HG02884 (cell line): ENCODE results near the gene GCN1.
"Not testable (repeated sequence)": the region's sequence is repeated elsewhere in the genome, so short reads cannot be mapped to it uniquely, and the experiment has no call there.

Experiments
- ATAC-seq: cut with Tn5 transposase; IDR thresholded peaks from one replicate; pipeline ENCODE4 v1.9.1; 2021; ENCODE audit warnings: mild to moderate bottlenecking, moderate library complexity; ENCODE audit not compliant: unreplicated experiment

GCN1 gene

DNA sequence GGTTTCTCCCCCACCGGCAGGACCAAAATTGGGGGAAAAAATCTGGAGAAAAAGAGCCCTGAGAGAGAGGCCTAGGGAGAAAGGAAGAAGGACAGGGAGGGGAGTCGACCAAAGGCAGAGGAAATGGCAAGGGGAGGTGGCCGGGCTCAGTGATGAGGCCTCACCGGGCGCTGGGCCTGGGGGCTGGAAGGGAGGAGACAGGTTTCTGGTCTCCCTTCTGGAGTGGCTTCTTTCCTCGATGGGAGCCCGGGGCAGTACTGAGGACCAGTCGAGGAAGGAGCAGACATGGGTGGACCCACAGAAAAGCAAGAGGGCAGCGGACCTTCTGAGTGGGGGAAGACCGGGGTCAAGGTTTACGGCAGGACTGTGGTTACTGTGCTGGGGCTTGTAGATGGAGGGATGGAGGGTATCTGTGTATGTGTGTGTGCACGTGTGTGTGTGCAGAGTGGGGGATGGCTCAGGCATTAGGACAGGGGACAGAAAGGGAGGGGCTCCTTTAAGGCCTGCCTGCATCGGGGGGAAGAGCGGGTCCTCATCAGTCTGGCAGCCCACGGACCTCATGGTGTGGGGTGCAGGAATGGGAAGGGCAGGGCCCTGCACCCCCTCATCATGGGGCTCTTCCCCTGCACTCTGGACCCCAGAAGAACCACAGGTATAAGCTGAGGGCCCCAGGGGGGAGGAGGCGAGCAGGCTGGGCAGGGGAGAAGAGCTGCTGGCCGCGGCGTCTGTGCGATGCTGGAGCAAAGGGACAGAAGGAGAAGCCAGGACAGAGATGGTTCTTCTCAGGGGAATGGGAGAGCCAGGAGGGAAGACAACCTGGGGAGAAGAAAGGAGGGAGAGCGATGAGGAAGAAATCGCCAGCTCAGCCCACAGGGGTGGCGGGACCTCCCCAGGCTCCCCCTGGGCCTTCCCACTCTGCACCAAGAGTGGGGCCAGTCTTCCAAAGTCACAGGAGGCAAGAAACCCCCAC, 21.5 kb upstream of the GCN1 start:
- ATAC-seq, result no peak

- ATAC-seq, result no peak
These were observed 20.8 kb upstream of the GCN1 start for GRCh38 chr12:120215357-120215735.

DNA sequence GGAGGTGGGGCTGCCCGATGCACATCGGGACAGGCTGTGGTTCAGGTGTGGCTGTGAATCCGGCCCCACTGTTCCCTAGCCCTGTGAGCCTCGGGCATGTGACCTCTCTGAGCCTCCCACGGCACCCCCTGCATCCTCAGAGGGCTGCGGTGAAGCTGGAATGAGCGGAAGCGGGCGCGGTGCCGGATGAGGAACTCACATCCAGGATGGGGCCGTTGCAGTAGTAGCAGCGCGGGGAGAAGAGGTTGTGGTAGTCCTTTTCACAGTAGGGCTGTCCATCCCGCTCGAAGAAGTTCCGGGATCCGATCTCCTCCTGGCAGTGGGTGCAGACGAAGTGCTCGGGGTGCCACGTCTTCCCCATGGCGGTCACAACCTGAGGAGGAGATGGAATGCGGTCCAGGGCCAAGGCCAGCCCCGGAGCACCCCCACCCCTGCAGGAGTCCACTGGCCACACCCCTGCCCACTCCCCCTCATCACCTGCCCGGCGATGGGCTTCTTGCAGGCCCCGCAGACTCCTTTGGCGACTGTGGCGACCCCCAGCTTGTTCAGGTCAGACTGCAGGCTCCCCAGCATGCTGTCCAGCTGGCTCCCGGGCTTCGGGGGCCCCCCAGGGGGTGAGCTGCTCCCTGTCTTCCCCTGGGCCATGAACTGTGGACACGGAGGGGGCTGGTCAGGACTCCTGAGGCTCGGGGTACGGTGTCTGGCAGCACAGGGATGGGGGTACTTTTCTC, 20.3 kb upstream of the GCN1 start:
- ATAC-seq, result no peak

- ATAC-seq, result no peak
These were observed 19.2 kb upstream of the GCN1 start for GRCh38 chr12:120213758-120214157.

DNA sequence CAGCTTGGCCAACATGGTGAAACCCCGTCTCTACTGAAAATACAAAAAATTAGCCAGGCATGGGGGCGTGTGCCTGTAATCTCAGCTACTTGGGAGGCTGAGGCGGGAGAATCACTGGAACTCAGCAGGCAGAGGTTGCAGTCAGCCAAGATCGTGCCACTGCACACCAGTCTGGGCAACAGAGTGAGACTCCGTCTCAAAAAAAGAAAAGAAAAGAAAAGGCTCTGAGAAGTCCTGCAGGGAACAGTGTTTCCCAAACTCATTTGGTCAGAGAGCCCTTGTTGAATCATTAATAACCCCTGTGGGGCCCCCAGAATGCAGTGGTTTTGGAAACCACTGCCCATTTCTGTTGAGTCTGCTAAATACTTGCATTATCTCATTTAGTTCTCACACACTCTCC, 18.7 kb upstream of the GCN1 start:
- ATAC-seq, result not testable (repeated sequence)

DNA sequence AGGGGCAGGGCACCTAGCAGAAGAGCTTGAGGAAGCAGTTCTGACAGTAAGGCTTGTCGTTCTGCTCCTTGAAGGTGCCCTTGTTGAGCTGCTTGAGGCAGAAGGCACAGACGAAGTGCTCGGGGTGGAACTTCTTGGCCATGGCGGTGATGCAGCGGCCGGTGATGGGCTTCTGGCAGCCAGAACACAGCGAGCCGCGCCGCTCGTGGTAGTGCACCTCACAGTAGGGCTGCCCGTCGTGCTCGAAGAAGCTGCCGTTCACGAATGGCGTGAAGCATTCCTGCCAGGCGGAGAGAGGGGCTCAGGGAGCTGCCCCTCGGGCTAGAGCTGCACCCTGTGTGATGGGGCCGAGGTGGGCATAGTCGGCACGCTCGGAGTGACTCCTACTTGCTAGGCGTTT, 17.8 kb upstream of the GCN1 start:
- ATAC-seq, result no peak

- ATAC-seq, result no peak
These were observed 17.4 kb upstream of the GCN1 start for GRCh38 chr12:120211904-120212283.

GRCh38 chr12:120211243-120211903, 16.9 kb upstream of the GCN1 start:
- no peak for ATAC-seq

- ATAC-seq, result no peak
These were observed 15.3 kb upstream of the GCN1 start for GRCh38 chr12:120209851-120210250.

- no peak for ATAC-seq
These were observed 12.7 kb upstream of the GCN1 start for GRCh38 chr12:120207227-120207626.

GRCh38 chr12:120206781-120207180, 12.3 kb upstream of the GCN1 start:
- ATAC-seq, result not testable (repeated sequence)

GRCh38 chr12:120206228-120206627, 11.7 kb upstream of the GCN1 start:
- no peak for ATAC-seq

DNA sequence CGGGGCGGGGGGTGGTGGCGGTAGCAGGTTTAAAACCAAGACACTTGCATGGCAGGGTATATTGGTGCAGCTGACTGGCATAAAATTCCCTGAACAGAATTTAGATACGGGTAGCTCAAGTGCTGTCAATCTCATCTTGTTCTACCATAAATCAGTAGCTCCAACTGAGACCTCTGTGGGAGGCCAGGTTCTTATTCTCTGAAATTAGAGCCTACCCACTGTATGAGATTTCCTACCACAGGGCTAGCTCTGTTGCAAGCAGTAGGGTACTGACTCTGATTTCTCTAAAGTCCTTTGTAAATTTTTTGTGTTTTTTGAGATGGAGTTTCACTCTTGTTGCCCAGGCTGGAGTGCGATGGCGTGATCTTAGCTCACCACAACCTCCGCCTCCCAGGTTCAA, 9.7 kb upstream of the GCN1 start:
- ATAC-seq, result no peak

DNA sequence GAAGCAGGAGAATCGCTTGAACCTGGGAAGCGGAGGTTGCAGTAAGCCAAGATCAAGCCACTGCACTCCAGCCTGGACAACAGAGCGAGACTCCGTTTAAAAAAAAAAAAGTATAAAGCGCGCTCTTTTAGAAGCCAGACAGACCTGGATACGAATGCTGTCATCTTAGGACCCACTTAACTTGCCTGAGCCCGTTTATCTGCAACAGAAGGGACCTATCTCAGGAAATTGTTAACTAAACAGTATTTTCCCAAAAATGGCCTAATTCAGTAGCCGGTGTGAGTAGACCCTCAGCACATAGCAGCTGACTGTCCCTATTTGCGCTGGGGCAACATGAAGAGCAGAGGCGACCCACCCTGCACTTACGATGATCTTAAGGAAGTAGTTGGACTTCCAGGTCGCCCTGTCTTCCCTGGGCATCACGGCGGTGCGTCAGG, 5.9 kb upstream of the GCN1 start:
- no peak for ATAC-seq

DNA sequence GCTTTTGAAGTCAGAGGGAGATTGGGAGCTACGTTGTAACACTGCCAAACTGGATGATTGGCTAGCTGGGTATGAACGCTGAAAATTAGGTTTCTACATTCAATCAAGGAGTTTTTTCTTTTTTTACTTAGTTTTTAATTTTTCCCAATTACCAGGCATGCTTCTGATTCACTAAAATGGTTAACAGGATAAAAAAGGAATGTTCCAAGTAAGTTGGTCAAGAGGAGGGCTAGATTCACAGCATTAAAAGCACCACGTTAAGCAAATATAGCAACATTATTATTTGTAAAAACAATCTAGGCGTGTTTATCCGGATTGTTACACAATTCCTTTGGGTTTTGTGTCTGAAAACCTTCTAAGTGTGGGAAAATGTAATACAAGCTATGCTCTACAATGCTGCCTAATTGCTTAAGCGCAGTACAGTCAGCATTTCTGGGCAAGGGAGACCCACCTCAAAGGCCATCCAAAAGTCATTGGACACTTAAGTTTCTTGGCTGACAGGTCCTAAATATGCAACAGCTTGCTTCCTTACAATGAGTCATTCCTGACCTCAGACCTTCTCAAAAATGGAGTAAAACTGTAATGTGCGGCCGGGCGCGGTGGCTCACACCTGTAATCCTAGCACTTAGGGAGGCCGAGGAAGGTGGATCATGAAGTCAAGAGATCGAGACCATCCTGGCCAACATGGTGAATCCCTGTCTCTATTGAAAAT, 5.2 kb upstream of the GCN1 start:
- no peak for ATAC-seq

DNA sequence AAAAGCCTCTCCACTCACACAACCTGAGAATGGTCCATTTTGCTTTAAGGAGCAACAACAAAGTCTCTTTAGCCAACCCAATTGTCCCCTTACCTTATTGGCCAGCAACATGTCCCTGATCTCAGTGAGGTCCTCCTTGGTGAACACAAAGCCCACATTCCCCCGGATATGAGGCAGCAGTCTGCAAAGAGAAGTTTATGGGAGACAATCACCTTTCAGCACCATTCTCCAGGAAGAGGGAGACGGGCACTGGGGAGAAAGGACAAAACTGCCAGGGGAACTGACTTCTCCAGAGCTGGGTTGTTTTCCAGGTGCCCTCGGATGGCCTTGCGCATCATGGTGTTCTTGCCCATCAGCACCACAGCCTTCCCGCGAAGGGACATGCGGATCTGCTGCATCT, 4.5 kb upstream of the GCN1 start:
- ATAC-seq, result no peak

- no peak for ATAC-seq
These were observed 3.0 kb upstream of the GCN1 start for GRCh38 chr12:120197542-120197887.

DNA sequence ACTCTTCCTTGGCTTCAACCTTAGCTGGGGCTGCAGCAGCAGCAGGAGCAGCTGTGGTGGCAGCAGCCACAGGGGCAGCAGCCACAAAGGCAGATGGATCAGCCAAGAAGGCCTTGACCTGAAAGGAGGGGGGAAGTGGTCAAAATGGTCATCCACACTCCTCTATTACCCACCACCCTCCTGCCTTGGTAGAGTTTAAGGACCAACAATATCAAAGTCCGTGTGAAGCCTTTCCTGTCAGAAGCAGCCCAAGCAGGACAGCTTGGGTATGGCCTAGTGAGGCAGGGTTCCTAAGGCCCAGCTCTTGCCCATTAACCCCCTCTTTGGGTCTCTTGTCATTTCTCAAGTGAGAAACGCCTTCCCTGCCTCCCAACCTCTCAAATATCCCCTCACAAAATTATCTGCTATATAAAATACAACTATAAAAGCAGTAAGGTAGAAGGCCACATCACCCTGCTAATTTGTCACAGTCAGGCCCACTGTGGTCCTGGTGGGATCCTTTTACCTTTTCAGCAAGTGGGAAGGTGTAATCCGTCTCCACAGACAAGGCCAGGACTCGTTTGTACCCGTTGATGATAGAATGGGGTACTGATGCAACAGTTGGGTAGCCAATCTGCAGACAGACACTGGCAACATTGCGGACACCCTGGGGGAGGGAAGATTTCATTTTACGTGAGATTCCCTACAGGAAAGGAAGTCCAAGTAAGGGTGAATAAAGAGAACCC, 2.5 kb upstream of the GCN1 start:
- ATAC-seq, result not testable (repeated sequence)

DNA sequence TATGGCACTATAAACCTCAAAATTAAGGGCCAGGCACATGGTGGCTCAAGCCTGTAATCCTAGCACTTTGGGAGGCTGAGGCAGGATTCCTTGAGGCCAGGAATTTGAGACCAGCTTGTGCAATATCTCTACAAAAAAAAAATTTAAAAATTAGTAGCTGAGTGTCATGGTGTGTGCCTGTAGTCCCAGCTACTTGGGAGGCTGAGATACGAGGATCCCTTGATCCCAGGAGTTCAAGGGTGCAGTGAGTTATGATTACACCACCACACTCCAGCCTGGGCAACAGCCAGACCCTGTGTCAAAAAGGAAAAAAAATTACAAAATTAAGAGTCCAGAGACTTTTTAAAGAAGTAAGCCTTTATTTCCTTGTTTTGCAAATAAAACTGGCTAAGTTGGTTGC, 1.8 kb upstream of the GCN1 start:
- no peak for ATAC-seq

- peak; percentile 31 for ATAC-seq
These were observed 335 bp downstream of the GCN1 start for GRCh38 chr12:120194226-120194533.

GRCh38 chr12:120193286-120193685, 1.2 kb downstream of the GCN1 start:
- ATAC-seq, result not testable (repeated sequence)
